Liver (tissue), 3 donors: Measurements from ENCODE around the gene PHC1.

ENCODE experiments used
- CTCF ChIP-seq: fragments of 150-350 bp; IDR thresholded peaks from 2 replicates; pipeline ENCODE4 v1.5.1; 2017; ENCODE audit warnings: improper control_type of control experiment, low read depth, low read length; ENCODE audit not compliant: missing input control
- EGR1 ChIP-seq, 2 donors: IDR thresholded peaks; 2 replicates each; pipeline ENCODE4 v1.6.1; 2016 to 2018; ENCODE audit warnings: antibody characterized with exemption in 2 of 2, low read depth in 2 of 2
- HNF4A ChIP-seq, 2 donors: conservative IDR thresholded peaks; 2 replicates each; pipeline ENCODE4 v1.6.1; 2016; ENCODE audit warnings: antibody characterized with exemption in 2 of 2, mild to moderate bottlenecking in 2 of 2
- JUND ChIP-seq, 2 donors: IDR thresholded peaks; 2 replicates each; pipeline ENCODE4 v1.6.1; 2016; ENCODE audit warnings: antibody characterized with exemption in 2 of 2
- MAX ChIP-seq: IDR thresholded peaks from 2 replicates; pipeline ENCODE4 v1.6.1; 2016; ENCODE audit warnings: antibody characterized with exemption
- RXRA ChIP-seq, 2 donors: IDR thresholded peaks; 2 replicates each; pipeline ENCODE4 v1.6.1; 2017 to 2018; ENCODE audit warnings: antibody characterized with exemption in 2 of 2, mild to moderate bottlenecking in 1 of 2
- SP1 ChIP-seq: IDR thresholded peaks from 2 replicates; pipeline ENCODE4 v1.6.1; 2018; ENCODE audit warnings: antibody characterized with exemption, mild to moderate bottlenecking
- YY1 ChIP-seq: IDR thresholded peaks from 2 replicates; pipeline ENCODE4 v1.6.1; 2016; ENCODE audit warnings: antibody characterized with exemption, mild to moderate bottlenecking
- ZBTB33 ChIP-seq: IDR thresholded peaks from 2 replicates; pipeline ENCODE4 v1.6.1; 2016; ENCODE audit warnings: antibody characterized with exemption
- TF ChIP-seq, protein P1 (sequence below): IDR thresholded peaks from 2 replicates; pipeline ENCODE4 v1.6.1; 2016; ENCODE audit warnings: antibody characterized with exemption
- donor health status: healthy.
- donor health status: healthy.

DNA sequence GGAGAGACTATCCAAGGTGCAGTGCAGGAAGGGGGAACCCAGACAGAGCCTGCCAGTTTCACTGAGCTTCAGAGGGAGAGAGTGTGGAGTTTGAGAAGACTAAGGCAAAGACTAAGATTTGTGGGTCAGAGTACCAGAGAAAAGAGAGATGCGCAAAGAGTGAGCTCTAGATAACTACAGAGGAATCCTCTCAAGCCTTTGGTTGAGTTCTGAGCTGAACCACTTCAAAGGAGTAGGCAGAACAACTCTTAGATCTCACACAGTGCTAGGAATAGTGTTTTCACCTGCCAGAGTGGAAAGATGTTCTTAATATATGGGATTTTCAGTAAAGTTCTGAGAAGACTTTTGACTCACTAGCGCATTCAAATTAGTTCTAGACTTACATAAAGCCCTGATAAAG, 45.9 kb downstream of the PHC1 start:
- TF ChIP-seq, protein P1, sequence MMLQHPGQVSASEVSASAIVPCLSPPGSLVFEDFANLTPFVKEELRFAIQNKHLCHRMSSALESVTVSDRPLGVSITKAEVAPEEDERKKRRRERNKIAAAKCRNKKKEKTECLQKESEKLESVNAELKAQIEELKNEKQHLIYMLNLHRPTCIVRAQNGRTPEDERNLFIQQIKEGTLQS, result no peak
- no peak for TF ChIP-seq SP1
- TF ChIP-seq CTCF, result no peak
- TF ChIP-seq ZBTB33, result no peak
- no peak for TF ChIP-seq HNF4A (conservative IDR thresholded peaks at IDR 0.05)
- TF ChIP-seq JUND (IDR thresholded peaks at IDR 0.05), result no peak
- no peak for TF ChIP-seq RXRA (IDR thresholded peaks at IDR 0.05)
- TF ChIP-seq YY1, result no peak
- no peak for TF ChIP-seq EGR1 (IDR thresholded peaks at IDR 0.05; ENCODE audit: low read depth in 2 of 2)
- TF ChIP-seq MAX, result no peak
